CD4-positive, alpha-beta memory T cell (primary cell): Measurements from ENCODE around the gene FGD2. TPM values are rescaled to one million over a fixed set of nuclear protein-coding genes. Genes with fewer than 3 reads are reported as not detected.

Experiments
- CTCF ChIA-PET: fragments of 350-600 bp; sonication (Branson Sonifier 250); formaldehyde crosslinking; loops from one replicate; lab custom pipeline; 2021; ENCODE audit warnings: inconsistent platforms; ENCODE audit not compliant: partially characterized antibody; lab: Charles Lee
- POLR2A ChIA-PET: fragments of 350-600 bp; sonication (Branson Sonifier 250); formaldehyde crosslinking; loops from one replicate; lab custom pipeline; 2021; ENCODE audit not compliant: partially characterized antibody; lab: Charles Lee
- DNase-seq, 5 donors: peaks; one replicate each; pipeline versions ENCODE4 v3.0.0 to v3.0.0-alpha.2; 2020 to 2022; ENCODE audit warnings: mixed read lengths in 1 of 5
- H3K27ac ChIP-seq: one replicate; pipeline ENCODE4 v1.7.0; 2013; ENCODE audit warnings: low read depth, low read length
- H3K27me3 ChIP-seq: 2 replicates; pipeline ENCODE4 v1.7.0; 2013; ENCODE audit warnings: mild to moderate bottlenecking, low read length, moderate library complexity; ENCODE audit not compliant: insufficient read depth
- H3K36me3 ChIP-seq: 2 replicates; pipeline ENCODE4 v1.7.0; 2013; ENCODE audit warnings: mild to moderate bottlenecking, low read length, moderate library complexity; ENCODE audit not compliant: insufficient read depth
- H3K4me1 ChIP-seq: 2 replicates; pipeline ENCODE4 v1.7.0; 2013; ENCODE audit warnings: mild to moderate bottlenecking, low read length, moderate library complexity; ENCODE audit not compliant: insufficient read depth
- H3K4me3 ChIP-seq, 2 donors: one replicate each; pipeline ENCODE4 v1.7.0; 2013; ENCODE audit warnings: low read length in 2 of 2, mild to moderate bottlenecking in 1 of 2
- H3K9me3 ChIP-seq, 2 donors: one replicate each; pipeline ENCODE4 v1.7.0; 2013; ENCODE audit warnings: low read length in 2 of 2, control low read depth in 1 of 2; ENCODE audit not compliant: control insufficient read depth in 1 of 2
- H3K27ac Mint-ChIP-seq, 7 donors: one replicate each; pipeline ENCODE4 v1.8.0; 2020 to 2021; ENCODE audit warnings: mixed read lengths in 7 of 7, mild to moderate bottlenecking in 6 of 7, inconsistent platforms in 3 of 7, moderate library complexity in 3 of 7
- H3K27me3 Mint-ChIP-seq, 2 donors: one replicate each; pipeline ENCODE4 v1.8.0; 2020 to 2021; ENCODE audit warnings: mixed read lengths in 2 of 2
- H3K36me3 Mint-ChIP-seq, 2 donors: one replicate each; pipeline ENCODE4 v1.8.0; 2020 to 2021; ENCODE audit warnings: mixed read lengths in 2 of 2, inconsistent platforms in 1 of 2, mild to moderate bottlenecking in 1 of 2
- H3K4me1 Mint-ChIP-seq, 4 donors: one replicate each; pipeline ENCODE4 v1.8.0; 2020 to 2021; ENCODE audit warnings: mixed read lengths in 4 of 4, mild to moderate bottlenecking in 1 of 4
- H3K4me3 Mint-ChIP-seq, 8 donors: one replicate each; pipeline ENCODE4 v1.8.0; 2020 to 2021; ENCODE audit warnings: mixed read lengths in 8 of 8, mild to moderate bottlenecking in 7 of 8, moderate library complexity in 6 of 8, inconsistent platforms in 3 of 8
- H3K9me3 Mint-ChIP-seq, 8 donors: one replicate each; pipeline ENCODE4 v1.8.0; 2020 to 2021; ENCODE audit warnings: mixed read lengths in 8 of 8, mild to moderate bottlenecking in 5 of 8, inconsistent platforms in 3 of 8, moderate library complexity in 1 of 8
- intact Hi-C: fragments of 100-400 bp; cut with micrococcal nuclease; formaldehyde crosslinking; loops from one replicate; pipeline ENCODE4 v1.15.1; 2023
- polyA plus RNA-seq, 2 donors: library from polyadenylated mRNA; unstranded; fragments of 300-500 nt; fragmentation: Illumina TruSeq; gene quantifications; one replicate each; pipeline ENCODE4 v1.2.3, GENCODE V29; 2021
- total RNA-seq, 2 experiments: library from RNA; stranded (reverse); gene quantifications; one replicate each; pipeline ENCODE4 v1.2.3, GENCODE V29; 2021

The FGD2 gene
- total and polyA plus RNA-seq, 4 experiments from 2014 or later: 0.11 to 1.5 (median 1.4) TPM; not detected in 1

- no peak overlapping the region for H3K4me3 ChIP-seq
- no peaks in the 10 kb centered on the region for H3K36me3 ChIP-seq
- no peaks in the 10 kb centered on the region for H3K4me1 ChIP-seq
- no peaks in the 10 kb centered on the region for H3K9me3 Mint-ChIP-seq
- intact Hi-C loops: no loop called here
- H3K9me3 ChIP-seq: no peaks in the 10 kb centered on the region
- DNase-seq: no peak
- no peaks in the 10 kb centered on the region for H3K27me3 Mint-ChIP-seq
- H3K36me3 Mint-ChIP-seq: no peaks in the 10 kb centered on the region
- CTCF ChIA-PET: interaction anchor here (0.7 to 14.7 kb wide), 2 partner anchors 42 to 111 kb away, joined by 3 to 285 read pairs; partner anchors contain the start of gene PIM1
- no peaks in the 10 kb centered on the region for H3K27me3 ChIP-seq
- no peak overlapping the region for H3K27ac ChIP-seq
- H3K27ac Mint-ChIP-seq: peak overlapping the region in 1 of 7 donors; percentile 52
- peaks cover 0 to 5% (median 2%) of the 10 kb centered on the region in 4 donors for H3K4me1 Mint-ChIP-seq
- POLR2A ChIA-PET: interaction anchor here (0.7 kb wide), 1 partner anchor 112 kb away, joined by 3 read pairs; no protein-coding TSS in a partner anchor
- H3K4me3 Mint-ChIP-seq: no peak overlapping the region
Observed at GRCh38 chr6:37059344-37060194, 54.1 kb downstream of the FGD2 start.

GRCh38 chr6:37060195-37060559, 54.7 kb downstream of the FGD2 start:
- Histone ChIP-seq H3K27ac (no peak overlapping the region), H3K9me3 (no peaks in the 10 kb centered on the region), H3K36me3 (no peaks in the 10 kb centered on the region), H3K4me1 (no peaks in the 10 kb centered on the region), H3K4me3 (no peak overlapping the region), H3K27me3 (no peaks in the 10 kb centered on the region)
- H3K27me3 Mint-ChIP-seq: no peaks in the 10 kb centered on the region
- H3K4me1 Mint-ChIP-seq: no peaks in the 10 kb centered on the region
- H3K36me3 Mint-ChIP-seq: no peaks in the 10 kb centered on the region
- POLR2A ChIA-PET: interaction anchor here (0.7 kb wide), 1 partner anchor 112 kb away, joined by 3 read pairs; no protein-coding TSS in a partner anchor
- H3K9me3 Mint-ChIP-seq: no peaks in the 10 kb centered on the region
- CTCF ChIA-PET: no interaction called here
- intact Hi-C loops: no loop called here
- H3K27ac Mint-ChIP-seq: no peak overlapping the region
- no peak for DNase-seq
- H3K4me3 Mint-ChIP-seq: no peak overlapping the region

- POLR2A ChIA-PET: interaction anchor here (0.8 kb wide), 1 partner anchor 110 kb away, joined by 4 read pairs; no protein-coding TSS in a partner anchor
- no peaks in the 10 kb centered on the region for H3K36me3 ChIP-seq
- H3K27me3 ChIP-seq: no peaks in the 10 kb centered on the region
- intact Hi-C loops: no loop called here
- H3K27ac Mint-ChIP-seq: no peak overlapping the region
- no peak overlapping the region for H3K27ac ChIP-seq
- CTCF ChIA-PET: no interaction called here
- no peaks in the 10 kb centered on the region for H3K36me3 Mint-ChIP-seq
- no peaks in the 10 kb centered on the region for H3K27me3 Mint-ChIP-seq
- no peak overlapping the region for H3K4me3 Mint-ChIP-seq
- H3K4me3 ChIP-seq: no peak overlapping the region
- no peaks in the 10 kb centered on the region for H3K4me1 Mint-ChIP-seq
- H3K9me3 Mint-ChIP-seq: no peaks in the 10 kb centered on the region
- no peaks in the 10 kb centered on the region for H3K9me3 ChIP-seq
- no peaks in the 10 kb centered on the region for H3K4me1 ChIP-seq
- no peak for DNase-seq
Observed at GRCh38 chr6:37061157-37061804, 55.8 kb downstream of the FGD2 start.

- no peaks in the 10 kb centered on the region for H3K36me3 Mint-ChIP-seq
- H3K27ac Mint-ChIP-seq: no peak overlapping the region
- DNase-seq: no peak
- no peaks in the 10 kb centered on the region for H3K9me3 Mint-ChIP-seq
- no peaks in the 10 kb centered on the region for H3K27me3 Mint-ChIP-seq
- H3K4me1 Mint-ChIP-seq: no peaks in the 10 kb centered on the region
- ChIA-PET CTCF (no interaction called here), POLR2A (interaction anchor here (0.7 kb wide), 1 partner anchor 306 kb away, joined by 3 read pairs; no protein-coding TSS in a partner anchor)
- no peaks in the 10 kb centered on the region for H3K4me1 ChIP-seq
- H3K4me3 ChIP-seq: no peak overlapping the region
- no peaks in the 10 kb centered on the region for H3K9me3 ChIP-seq
- intact Hi-C loops: no loop called here
- no peak overlapping the region for H3K27ac ChIP-seq
- H3K27me3 ChIP-seq: no peaks in the 10 kb centered on the region
- no peaks in the 10 kb centered on the region for H3K36me3 ChIP-seq
- H3K4me3 Mint-ChIP-seq: no peak overlapping the region
Observed at GRCh38 chr6:37062424-37062823, 57.0 kb downstream of the FGD2 start.

GRCh38 chr6:37068356-37069270, 63.2 kb downstream of the FGD2 start:
- Histone ChIP-seq H3K9me3 (no peaks in the 10 kb centered on the region), H3K27me3 (no peaks in the 10 kb centered on the region), H3K27ac (no peak overlapping the region), H3K4me1 (peaks cover 16% of the 10 kb centered on the region), H3K36me3 (no peaks in the 10 kb centered on the region), H3K4me3 (no peak overlapping the region)
- Mint-ChIP-seq H3K36me3 (no peaks in the 10 kb centered on the region), H3K4me1 (peaks cover 13 to 24% (median 21%) of the 10 kb centered on the region in 4 donors), H3K4me3 (no peak overlapping the region), H3K27me3 (no peaks in the 10 kb centered on the region), H3K27ac (no peak overlapping the region), H3K9me3 (peaks cover 0 to 2% (median 0%) of the 10 kb centered on the region in 8 donors)
- DNase-seq: no peak
- ChIA-PET POLR2A (interaction anchor here (0.6 to 1.8 kb wide), 2 partner anchors 103 to 118 kb away, joined by 3 to 5 read pairs; no protein-coding TSS in a partner anchor), CTCF (interaction anchor here (1.0 to 1.6 kb wide), 3 partner anchors 18 to 118 kb away, joined by 3 to 4 read pairs (median 3); no protein-coding TSS in a partner anchor)
- intact Hi-C loops: no loop called here

- H3K27me3 Mint-ChIP-seq: no peaks in the 10 kb centered on the region
- no peak for DNase-seq
- H3K9me3 Mint-ChIP-seq: peaks cover 0 to 2% (median 0%) of the 10 kb centered on the region in 8 donors
- Histone ChIP-seq H3K36me3 (no peaks in the 10 kb centered on the region), H3K4me1 (peaks cover 16% of the 10 kb centered on the region), H3K4me3 (no peak overlapping the region), H3K27me3 (no peaks in the 10 kb centered on the region), H3K27ac (no peak overlapping the region), H3K9me3 (no peaks in the 10 kb centered on the region)
- CTCF ChIA-PET: interaction anchor here (1.1 to 1.2 kb wide), 2 partner anchors 41 to 48 kb away, joined by 3 read pairs; no protein-coding TSS in a partner anchor
- intact Hi-C loops: no loop called here
- POLR2A ChIA-PET: no interaction called here
- H3K36me3 Mint-ChIP-seq: no peaks in the 10 kb centered on the region
- H3K4me1 Mint-ChIP-seq: peaks cover 13 to 24% (median 21%) of the 10 kb centered on the region in 4 donors
- H3K4me3 Mint-ChIP-seq: no peak overlapping the region
- peak overlapping the region in 1 of 7 donors; percentile 60 for H3K27ac Mint-ChIP-seq
Observed at GRCh38 chr6:37069639-37070038, 64.2 kb downstream of the FGD2 start.
